ENCODE results near the gene PRCP. TPM values are rescaled to one million over a fixed set of nuclear protein-coding genes. Genes with fewer than 3 reads are reported as not detected.

Gene PRCP
- total RNA-seq, 1 experiment from 2014 or later, result 56.7 TPM

GRCh38 chr11:82899957-82900276, 313 bp downstream of the PRCP start:
- H4K91ac ChIP-seq (ENCODE audit: insufficient read length, low read depth, low read length), result no peak overlapping the region
- no peak overlapping the region for H3T11ph ChIP-seq (ENCODE audit: low read length)
- Mint-ChIP-seq H3K27ac (peak overlapping the region; percentile 79 to 97 (median 96); a peak in 6 of 7 replicates), H3K4me3 (peak overlapping the region; percentile 92 to 99), H3K36me3 (ENCODE audit: insufficient read depth in 1 of 3, low read depth in 3 of 3) (0 out of 7 replicates have a peak, but pooled peaks cover 0 to 2% (median 2%) of the 10 kb centered on the region in 3 experiments), H3K27me3 (ENCODE audit: low read depth) (no peaks in the 10 kb centered on the region), H3K4me1 (peaks cover 21 to 24% of the 10 kb centered on the region in 2 experiments), H3K9me3 (no peaks in the 10 kb centered on the region)
- H3K27ac ChIP-seq (ENCODE audit: insufficient read length, low read depth, low read length), result no peak overlapping the region
- H4K5ac ChIP-seq (ENCODE audit: insufficient read length, low read depth, low read length), result no peak overlapping the region
- no peak overlapping the region for H4K8ac ChIP-seq (replicated peaks; ENCODE audit: insufficient read length, low read depth, low read length)
- no peak overlapping the region for H2AFZ ChIP-seq (ENCODE audit: low read length)
- WGBS (ENCODE audit: extremely low coverage, insufficient read length, low lambda C conversion rate), result no CpG with 5 or more reads among the region's 11 CpGs
- H3K14ac ChIP-seq (ENCODE audit: insufficient read depth, low read length), result peak overlapping the region; percentile 61
- H2BK120ac ChIP-seq (ENCODE audit: low read depth, low read length, poor library complexity, severe bottlenecking), result no peak overlapping the region
- peak overlapping the region; percentile 72 for H3K9ac ChIP-seq (ENCODE audit: extremely low read depth, insufficient read length, low read length)
- no peak overlapping the region for H2BK12ac ChIP-seq (ENCODE audit: insufficient read length, low read depth, low read length)
- H2BK15ac ChIP-seq (ENCODE audit: low read depth, low read length), result no peak overlapping the region
- peaks cover 3% of the 10 kb centered on the region; the same call in 1 of the 2 replicates for H3K4me1 ChIP-seq (ENCODE audit: insufficient read depth, low read length)
- DNase-seq, result no peak
- H2BK5ac ChIP-seq (ENCODE audit: insufficient read length, low read length), result no peak overlapping the region
- peak overlapping the region; percentile 84 for H3K18ac ChIP-seq (ENCODE audit: insufficient read length, low read depth, low read length)
- H2BK20ac ChIP-seq (ENCODE audit: low read depth, low read length, poor library complexity, severe bottlenecking), result no peak overlapping the region
- no peaks in the 10 kb centered on the region for H3K9me3 ChIP-seq (ENCODE audit: control insufficient read depth, low read depth, low read length)
- TF ChIP-seq CTCF (conservative IDR thresholded peaks at IDR 0.05), result no peak
- H2AK5ac ChIP-seq (ENCODE audit: insufficient read length, low read length), result no peak overlapping the region
- peaks cover 16% of the 10 kb centered on the region for H3K23me2 ChIP-seq (ENCODE audit: insufficient read length, low read depth, low read length, poor library complexity, severe bottlenecking)
- H3K23ac ChIP-seq (ENCODE audit: insufficient read length, low read depth, low read length), result no peak overlapping the region
- H3K79me2 ChIP-seq (ENCODE audit: insufficient read depth, low read length), result peaks cover 11% of the 10 kb centered on the region; the same call in 1 of the 2 replicates
- no peak overlapping the region for H3K56ac ChIP-seq (ENCODE audit: insufficient read length, low read depth, low read length)
- H3K79me1 ChIP-seq (ENCODE audit: insufficient read depth, low read depth, low read length, poor library complexity, severe bottlenecking), result no peaks in the 10 kb centered on the region
- H4K20me1 ChIP-seq (ENCODE audit: control insufficient read depth, insufficient read depth, insufficient read length), result no peaks in the 10 kb centered on the region
- no peak overlapping the region for H3K4ac ChIP-seq (ENCODE audit: low read depth, low read length)
- H3K4me2 ChIP-seq (ENCODE audit: insufficient read depth, insufficient read length, low read length), result peak overlapping the region; percentile 90
- H3K27me3 ChIP-seq (ENCODE audit: insufficient read depth, low read length), result no peaks in the 10 kb centered on the region
